K562 (cell line): ENCODE data around the gene CAPZA1. TPM values are rescaled to one million over a fixed set of nuclear protein-coding genes. Genes with fewer than 3 reads are reported as not detected.

Experiments
- ATAC-seq: fragments of 200-7000 bp; cut with Tn5 transposase; 3 replicates; pipeline ENCODE4 v1.9.1; 2020; ENCODE audit warnings: moderate library complexity
- BruUV-seq: library from RNA; stranded (reverse); fragments of 400-500 nt; replicated peaks from 2 replicates; lab custom pipeline; 2021; lab: Mats Ljungman, UMichigan
- CTCF ChIA-PET: fragments of 300-600 bp; formaldehyde crosslinking; extraction: SDS; loops from one replicate; lab custom pipeline; 2021; ENCODE audit warnings: low intra/inter-chr PET ratio; lab: Yijun Ruan, JAX
- POLR2A ChIA-PET: fragments of 300-600, 350-650 bp; sonication (Branson Sonifier 250); formaldehyde crosslinking; extraction: SDS; loops from one replicate; lab custom pipeline; 2021; ENCODE audit warnings: antibody characterized with exemption, inconsistent platforms; lab: Yijun Ruan, JAX
- DNase-seq, 4 experiments: peaks; one replicate each; pipeline versions ENCODE4 v3.0.0 to v3.0.0-alpha.2; 2011 to 2018; ENCODE audit warnings: low spot score in 3 of 4, mixed read lengths in 3 of 4; ENCODE audit errors: extremely low read depth in 1 of 4
- FAIRE-seq: peaks from 2 replicates; lab custom pipeline; 2011; peaks lifted over from hg19 to GRCh38; lab: Jason Lieb, UNC
- H2AFZ ChIP-seq: 2 replicates; pipeline ENCODE4 v1.6.0; 2011; ENCODE audit warnings: low read depth, low read length, control low read depth, inconsistent platforms
- H3K27ac ChIP-seq: fragments of 200-600 bp; 3 replicates; pipeline ENCODE4 v1.8.0; 2011; ENCODE audit warnings: low read depth, mild to moderate bottlenecking, control low read depth, inconsistent platforms, low read length, moderate library complexity, mixed read lengths; ENCODE audit errors: extremely low read depth
- H3K27me3 ChIP-seq, 2 experiments: fragments of 300-600 bp in 1 of 2; 2 replicates in 1 of 2; 3 replicates in 1 of 2; pipeline versions ENCODE4 v1.6.0 to v1.8.0; 2011; ENCODE audit warnings: inconsistent platforms in 2 of 2, low read length in 2 of 2, mild to moderate bottlenecking in 1 of 2, mixed read lengths in 1 of 2, moderate library complexity in 1 of 2; ENCODE audit not compliant: control insufficient read depth in 2 of 2, insufficient read depth in 2 of 2
- H3K36me3 ChIP-seq: fragments of 300-600 bp; 3 replicates; pipeline ENCODE4 v1.8.0; 2011; ENCODE audit warnings: mild to moderate bottlenecking, low read length, inconsistent platforms; ENCODE audit not compliant: control insufficient read depth, insufficient read depth
- H3K4me1 ChIP-seq, 2 experiments: fragments of 200-600 bp in 1 of 2; replicated peaks in 1 of 2; 2 replicates in 1 of 2; 3 replicates in 1 of 2; pipeline versions ENCODE4 v1.5.1 to v1.8.0; 2011; ENCODE audit warnings: inconsistent platforms in 2 of 2, low read length in 2 of 2, mild to moderate bottlenecking in 1 of 2, mixed read lengths in 1 of 2, moderate library complexity in 1 of 2; ENCODE audit not compliant: control insufficient read depth in 2 of 2, insufficient read depth in 2 of 2
- H3K4me2 ChIP-seq: 2 replicates; pipeline ENCODE4 v1.6.1; 2011; ENCODE audit warnings: low read length, control low read depth, inconsistent platforms, mixed read lengths; ENCODE audit not compliant: insufficient read depth
- H3K4me3 ChIP-seq: fragments of 200-600 bp; sonication (generic), shearing (Covaris generic); 2 replicates; pipeline ENCODE4 v1.5.1; 2016; ENCODE audit warnings: control low read depth, inconsistent platforms
- H3K79me2 ChIP-seq: fragments of 200-600 bp; 3 replicates; pipeline ENCODE4 v1.8.0; 2011; ENCODE audit warnings: low read length, inconsistent platforms; ENCODE audit not compliant: control insufficient read depth, insufficient read depth
- H3K9ac ChIP-seq, 2 experiments: 2 replicates each; pipeline versions ENCODE4 v1.6.0 to v1.6.1; 2011; ENCODE audit warnings: low read depth in 2 of 2, low read length in 2 of 2, control low read depth in 1 of 2, inconsistent platforms in 1 of 2, mild to moderate bottlenecking in 1 of 2, mixed read lengths in 1 of 2; ENCODE audit not compliant: insufficient read depth in 1 of 2
- H3K9me1 ChIP-seq: one replicate; pipeline ENCODE4 v1.6.0; 2011; ENCODE audit warnings: inconsistent platforms, mild to moderate bottlenecking, low read length, moderate library complexity; ENCODE audit not compliant: control insufficient read depth, insufficient read depth
- H3K9me3 ChIP-seq: replicated peaks from 2 replicates; pipeline ENCODE4 v1.5.1; 2011; ENCODE audit warnings: low read depth, low read length, inconsistent platforms; ENCODE audit not compliant: control insufficient read depth, insufficient read depth
- H4K20me1 ChIP-seq: replicated peaks from 2 replicates; pipeline ENCODE4 v1.6.1; 2011; ENCODE audit warnings: low read length, inconsistent platforms, mixed read lengths; ENCODE audit not compliant: control insufficient read depth, insufficient read depth
- CHD4 ChIP-seq: fragments of 200-600 bp; sonication (generic); IDR thresholded peaks from 3 replicates; pipeline ENCODE4 v1.6.1; 2012; ENCODE audit warnings: low read depth, mild to moderate bottlenecking, mixed read lengths, low read length, inconsistent platforms; ENCODE audit not compliant: insufficient read depth, insufficient replicate concordance, poor library complexity, severe bottlenecking
- COPS2 ChIP-seq: fragments of 450-650 bp; conservative IDR thresholded peaks from 2 replicates; pipeline ENCODE4 v1.6.1; 2016; ENCODE audit warnings: mild to moderate bottlenecking, moderate library complexity
- HIVEP1 ChIP-seq: fragments of 250-450 bp; sonication (Bioruptor Pico); IDR thresholded peaks from 2 replicates; pipeline ENCODE4 v1.4.0; 2020; ENCODE audit warnings: mild to moderate bottlenecking
- KDM1A ChIP-seq, 2 experiments: fragments of 450-650 bp; IDR thresholded peaks; 2 replicates each; pipeline ENCODE4 v1.6.1; 2016; ENCODE audit warnings: mild to moderate bottlenecking in 2 of 2
- NFE2L1 ChIP-seq: fragments of 450-650 bp; IDR thresholded peaks from 2 replicates; pipeline ENCODE4 v1.6.1; 2016; ENCODE audit warnings: missing genetic modification characterization, low read depth, mild to moderate bottlenecking, missing compliant biosample characterization, moderate library complexity, borderline replicate concordance
- RHOXF2B ChIP-seq: fragments of 250-450 bp; sonication (Bioruptor Pico); conservative IDR thresholded peaks from 2 replicates; pipeline ENCODE4 v1.5.1; 2021
- SMAD2 ChIP-seq: fragments of 150-350 bp; IDR thresholded peaks from 2 replicates; pipeline ENCODE4 v1.6.1; 2014; ENCODE audit warnings: low read depth, mild to moderate bottlenecking, low read length
- ZBTB7A ChIP-seq: IDR thresholded peaks from 2 replicates; pipeline ENCODE4 v1.6.1; 2011; ENCODE audit warnings: low read depth, mild to moderate bottlenecking, low read length, moderate library complexity, borderline replicate concordance; ENCODE audit not compliant: control insufficient read depth
- WGBS: fragments of 100-300 bp; shearing (Covaris generic); methylation state at CpG from one replicate; pipeline ENCODE4 v1.1.6; 2016; ENCODE audit warnings: low coverage, mixed read lengths; ENCODE audit not compliant: insufficient coverage; ENCODE audit errors: missing lambda C conversion rate; 5-methylcytosine and 5-hydroxymethylcytosine counted together
- in situ Hi-C: fragments of 300-500 bp; cut with MboI; formaldehyde crosslinking; loops from 4 replicates; pipeline ENCODE4 v1.15.0; 2018; ENCODE audit warnings: inconsistent platforms, mixed read lengths
- intact Hi-C: fragments of 100-400 bp; cut with micrococcal nuclease; formaldehyde crosslinking; loops from 2 replicates; pipeline ENCODE4 v1.14.2; 2022
- polyA plus RNA-seq, 8 experiments: library from polyadenylated mRNA; depleted of rRNA in 4 of 8; stranded (reverse) in 5 of 8; unstranded in 3 of 8; fragments of >200 nt; fragmentation: Nextera tagmentation in 2 of 8; fragmentation: Illumina TruSeq in 1 of 8; extraction: Ambion mirVana in 2 of 8; extraction: Trizol in 1 of 8; gene quantifications; 2 replicates each; pipeline versions ENCODE4 v1.2.1 to v1.2.3, GENCODE V29; 2011 to 2014; ENCODE audit warnings: inconsistent platforms in 1 of 8, missing spikeins in 1 of 8
- total RNA-seq, 7 experiments: library from RNA; depleted of rRNA in 6 of 7; stranded (reverse); fragments of >200 nt in 6 of 7; fragmentation: Illumina TruSeq in 2 of 7; extraction: Trizol in 2 of 7; gene quantifications; 2 replicates each; pipeline versions ENCODE4 v1.2.1 to v1.2.3, GENCODE V29; 2011 to 2021; ENCODE audit warnings: low replicate concordance in 1 of 7
- TF ChIP-seq, protein P1 (sequence below): fragments of 250-450 bp; sonication (Bioruptor Pico); IDR thresholded peaks from 2 replicates; pipeline ENCODE4 v1.8.0; 2022; ENCODE audit warnings: moderate library complexity, mild to moderate bottlenecking, inconsistent platforms
- TF ChIP-seq, protein P2 (sequence below): fragments of 450-650 bp; IDR thresholded peaks from 2 replicates; pipeline ENCODE4 v1.6.1; 2016

Gene CAPZA1
- total and polyA plus RNA-seq, 9 of the 15 experiments (the other 6 are each of a cell fraction or from before 2014, with no cell fraction given): 237 to 1,020 (median 306) TPM

DNA sequence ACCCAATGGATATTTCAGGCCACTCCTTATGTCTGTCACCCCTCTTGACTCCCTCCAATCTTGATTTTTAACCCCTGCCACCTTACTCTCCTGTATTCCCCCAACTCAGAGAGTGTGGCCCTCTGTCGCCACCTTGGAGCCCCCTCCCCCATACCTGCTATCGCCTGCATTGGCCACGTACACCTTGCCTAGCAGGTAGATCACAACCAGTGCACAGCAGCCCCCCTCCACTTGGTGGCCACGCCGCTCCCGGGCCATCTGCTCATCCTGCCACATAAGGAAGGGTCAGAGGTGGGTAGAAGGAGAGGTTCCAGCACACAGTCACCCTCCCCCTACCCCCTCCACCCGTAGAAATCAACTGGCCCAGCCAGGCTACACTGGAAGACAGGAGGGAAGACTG lies 92.6 kb downstream of the CAPZA1 start:
- no TSS peak for BruUV-seq
- no peaks in the 10 kb centered on the region for H4K20me1 ChIP-seq
- POLR2A ChIA-PET: interaction anchor here (0.5 to 0.7 kb wide), 2 partner anchors 12 to 94 kb away, joined by 3 read pairs; no protein-coding TSS in a partner anchor
- H3K4me3 ChIP-seq: no peak overlapping the region
- no peak overlapping the region for H3K27ac ChIP-seq
- no peak overlapping the region for H2AFZ ChIP-seq
- no peaks in the 10 kb centered on the region for H3K9me1 ChIP-seq
- WGBS: 73% methylated on average over 7 of the region's 7 CpGs
- H3K36me3 ChIP-seq: no peaks in the 10 kb centered on the region
- no peaks in the 10 kb centered on the region for H3K9me3 ChIP-seq
- no peaks in the 10 kb centered on the region for H3K79me2 ChIP-seq
- DNase-seq: no peak
- intact Hi-C loops: loop anchor here (10.0 kb wide), 1 partner anchor 433 kb away; no protein-coding TSS in a partner anchor
- in situ Hi-C loops: no loop called here
- peaks cover 28 to 35% of the 10 kb centered on the region in 2 experiments; a peak in 4 of 5 replicates for H3K4me1 ChIP-seq
- no peak overlapping the region for H3K4me2 ChIP-seq
- TF ChIP-seq, protein P1, sequence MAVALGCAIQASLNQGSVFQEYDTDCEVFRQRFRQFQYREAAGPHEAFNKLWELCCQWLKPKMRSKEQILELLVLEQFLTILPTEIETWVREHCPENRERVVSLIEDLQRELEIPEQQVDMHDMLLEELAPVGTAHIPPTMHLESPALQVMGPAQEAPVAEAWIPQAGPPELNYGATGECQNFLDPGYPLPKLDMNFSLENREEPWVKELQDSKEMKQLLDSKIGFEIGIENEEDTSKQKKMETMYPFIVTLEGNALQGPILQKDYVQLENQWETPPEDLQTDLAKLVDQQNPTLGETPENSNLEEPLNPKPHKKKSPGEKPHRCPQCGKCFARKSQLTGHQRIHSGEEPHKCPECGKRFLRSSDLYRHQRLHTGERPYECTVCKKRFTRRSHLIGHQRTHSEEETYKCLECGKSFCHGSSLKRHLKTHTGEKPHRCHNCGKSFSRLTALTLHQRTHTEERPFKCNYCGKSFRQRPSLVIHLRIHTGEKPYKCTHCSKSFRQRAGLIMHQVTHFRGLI (CRISPR knock-in tag): no peak
- TF ChIP-seq RHOXF2B (CRISPR knock-in tag): no peak
- no peak for TF ChIP-seq KDM1A (IDR thresholded peaks at IDR 0.05)
- CTCF ChIA-PET: no interaction called here
- ATAC-seq: no peak
- no peak overlapping the region for H3K9ac ChIP-seq
- no peaks in the 10 kb centered on the region for H3K27me3 ChIP-seq
- FAIRE-seq: no peak

DNA sequence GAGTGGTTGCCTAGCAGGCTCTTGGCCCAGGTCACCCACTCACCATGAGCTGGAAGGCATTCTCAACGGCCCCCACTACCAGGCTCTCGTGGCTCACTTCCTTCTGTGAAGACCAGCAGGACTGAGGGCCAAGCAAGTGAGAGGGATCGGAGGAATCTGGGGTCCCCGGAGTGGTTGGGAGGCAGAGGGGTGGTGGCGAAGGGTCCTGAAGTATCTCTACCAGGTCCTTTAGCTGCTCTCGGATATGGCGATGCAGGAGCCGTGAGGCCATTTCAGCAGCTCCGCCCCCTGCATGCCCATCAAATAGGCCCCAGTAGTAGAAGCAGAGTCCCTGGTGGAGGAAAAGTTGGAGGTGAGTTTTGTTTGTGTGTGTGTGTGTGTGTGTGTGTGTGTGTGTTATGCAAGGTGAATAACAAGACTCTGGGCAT lies 93.1 kb downstream of the CAPZA1 start:
- DNase-seq: no peak
- no peak overlapping the region for H2AFZ ChIP-seq
- no peaks in the 10 kb centered on the region for H3K27me3 ChIP-seq
- TSS peak; percentile 38 for BruUV-seq
- H4K20me1 ChIP-seq: no peaks in the 10 kb centered on the region
- no peak overlapping the region for H3K27ac ChIP-seq
- ATAC-seq: no peak
- CTCF ChIA-PET: no interaction called here
- in situ Hi-C loops (no loop called here), intact Hi-C loops (loop anchor here (10.0 kb wide), 1 partner anchor 432 kb away; no protein-coding TSS in a partner anchor)
- no peaks in the 10 kb centered on the region for H3K79me2 ChIP-seq
- no peak overlapping the region for H3K4me3 ChIP-seq
- no peak for FAIRE-seq
- H3K36me3 ChIP-seq: no peaks in the 10 kb centered on the region
- no peaks in the 10 kb centered on the region for H3K9me3 ChIP-seq
- peaks cover 24 to 30% of the 10 kb centered on the region in 2 experiments; a peak in 4 of 5 replicates for H3K4me1 ChIP-seq
- H3K9me1 ChIP-seq: no peaks in the 10 kb centered on the region
- WGBS: 65% methylated on average over 9 of the region's 9 CpGs
- peak overlapping the region in 1 of 2 experiments; percentile 14; a peak in 1 of 4 replicates for H3K9ac ChIP-seq
- POLR2A ChIA-PET: interaction anchor here (0.7 kb wide), 1 partner anchor 95 kb away, joined by 3 read pairs; no protein-coding TSS in a partner anchor
- H3K4me2 ChIP-seq: no peak overlapping the region
- TF ChIP-seq SMAD2: no peak
- no peak for TF ChIP-seq CHD4
- TF ChIP-seq NFE2L1 (tag): no peak
- TF ChIP-seq ZBTB7A: no peak
- TF ChIP-seq, protein P2, sequence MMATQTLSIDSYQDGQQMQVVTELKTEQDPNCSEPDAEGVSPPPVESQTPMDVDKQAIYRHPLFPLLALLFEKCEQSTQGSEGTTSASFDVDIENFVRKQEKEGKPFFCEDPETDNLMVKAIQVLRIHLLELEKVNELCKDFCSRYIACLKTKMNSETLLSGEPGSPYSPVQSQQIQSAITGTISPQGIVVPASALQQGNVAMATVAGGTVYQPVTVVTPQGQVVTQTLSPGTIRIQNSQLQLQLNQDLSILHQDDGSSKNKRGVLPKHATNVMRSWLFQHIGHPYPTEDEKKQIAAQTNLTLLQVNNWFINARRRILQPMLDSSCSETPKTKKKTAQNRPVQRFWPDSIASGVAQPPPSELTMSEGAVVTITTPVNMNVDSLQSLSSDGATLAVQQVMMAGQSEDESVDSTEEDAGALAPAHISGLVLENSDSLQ: peak; percentile 62; the same call in 1 of the 2 replicates
- no peak for TF ChIP-seq COPS2
- no peak for TF ChIP-seq HIVEP1 (CRISPR knock-in tag)
